IMR-90 (cell line): ENCODE results near the gene GLIPR1. TPM values are rescaled to one million over a fixed set of nuclear protein-coding genes. Genes with fewer than 3 reads are reported as not detected.

Experiments
- ATAC-seq: fragments of 200-7000 bp; cut with Tn5 transposase; 2 replicates; pipeline ENCODE4 v1.9.1; 2020; ENCODE audit warnings: low read depth, mild to moderate bottlenecking, moderate library complexity
- BruUV-seq: library from RNA; stranded (reverse); fragments of 400-500 nt; replicated peaks from 2 replicates; lab custom pipeline; 2021; lab: Mats Ljungman, UMichigan
- CTCF ChIA-PET: fragments of 300-600 bp; formaldehyde crosslinking; extraction: SDS; loops from one replicate; lab custom pipeline; 2021; ENCODE audit warnings: antibody characterized with exemption; lab: Yijun Ruan, JAX
- POLR2A ChIA-PET: fragments of 300-600 bp; sonication (Branson Sonifier 250); formaldehyde crosslinking; loops from one replicate; lab custom pipeline; 2022; ENCODE audit warnings: antibody characterized with exemption; ENCODE audit not compliant: unreplicated experiment; lab: Charles Lee
- DNase-seq: peaks from one replicate; pipeline ENCODE4 v3.0.0; 2013
- H2AFZ ChIP-seq: replicated peaks from 2 replicates; pipeline ENCODE3; 2013; ENCODE audit warnings: low read length, mild to moderate bottlenecking; ENCODE audit not compliant: poor library complexity
- H2AK5ac ChIP-seq: 2 replicates; pipeline ENCODE4 v1.6.1; 2013; ENCODE audit warnings: low read depth, low read length, inconsistent platforms
- H2AK9ac ChIP-seq: replicated peaks from 2 replicates; pipeline ENCODE3; 2013; ENCODE audit warnings: mild to moderate bottlenecking, low read depth, low read length, moderate library complexity; ENCODE audit not compliant: poor library complexity
- H2BK120ac ChIP-seq: 2 replicates; pipeline ENCODE4 v1.6.1; 2013; ENCODE audit warnings: low read depth, low read length, inconsistent platforms
- H2BK15ac ChIP-seq: 3 replicates; pipeline ENCODE4 v1.6.1; 2013; ENCODE audit warnings: low read depth, low read length, inconsistent platforms
- H2BK20ac ChIP-seq: 2 replicates; pipeline ENCODE4 v1.6.1; 2013; ENCODE audit warnings: low read depth, mild to moderate bottlenecking, inconsistent platforms, low read length, moderate library complexity
- H2BK5ac ChIP-seq: 2 replicates; pipeline ENCODE4 v1.6.1; 2013; ENCODE audit warnings: mild to moderate bottlenecking, low read depth, low read length, inconsistent platforms; ENCODE audit not compliant: poor library complexity, severe bottlenecking
- H3K14ac ChIP-seq: replicated peaks from 2 replicates; pipeline ENCODE4 v1.6.1; 2013; ENCODE audit warnings: low read depth, low read length, inconsistent platforms
- H3K18ac ChIP-seq: 2 replicates; pipeline ENCODE4 v1.6.1; 2013; ENCODE audit warnings: low read depth, low read length, control low read depth
- H3K23ac ChIP-seq: 2 replicates; pipeline ENCODE4 v1.6.1; 2013; ENCODE audit warnings: low read depth, low read length, inconsistent platforms
- H3K27ac ChIP-seq: 2 replicates; pipeline ENCODE4 v1.5.1; 2013; ENCODE audit warnings: mild to moderate bottlenecking, control low read depth, low read length; ENCODE audit not compliant: insufficient read depth
- H3K27me3 ChIP-seq: 2 replicates; pipeline ENCODE4 v1.6.1; 2013; ENCODE audit warnings: low read length; ENCODE audit not compliant: control insufficient read depth, insufficient read depth
- H3K36me3 ChIP-seq: 2 replicates; pipeline ENCODE4 v1.6.1; 2013; ENCODE audit warnings: low read length, mixed read lengths; ENCODE audit not compliant: control insufficient read depth, insufficient read depth
- H3K4ac ChIP-seq: 2 replicates; pipeline ENCODE4 v1.6.1; 2013; ENCODE audit warnings: low read depth, low read length, inconsistent platforms
- H3K4me1 ChIP-seq: 2 replicates; pipeline ENCODE4 v1.6.1; 2013; ENCODE audit warnings: low read length, mixed read lengths; ENCODE audit not compliant: control insufficient read depth, insufficient read depth
- H3K4me2 ChIP-seq: 2 replicates; pipeline ENCODE4 v1.6.1; 2013; ENCODE audit warnings: low read depth, mild to moderate bottlenecking, control low read depth, low read length, moderate library complexity
- H3K4me3 ChIP-seq: 2 replicates; pipeline ENCODE4 v1.5.1; 2013; ENCODE audit warnings: low read depth, mild to moderate bottlenecking, control low read depth, low read length, moderate library complexity; ENCODE audit not compliant: insufficient read depth
- H3K56ac ChIP-seq: 2 replicates; pipeline ENCODE4 v1.6.1; 2013; ENCODE audit warnings: low read length, inconsistent platforms; ENCODE audit not compliant: insufficient read depth; ENCODE audit errors: extremely low read depth
- H3K79me1 ChIP-seq, 2 experiments: 2 replicates each; pipeline ENCODE4 v1.6.1; 2013; ENCODE audit warnings: low read length in 2 of 2, inconsistent platforms in 1 of 2, low read depth in 1 of 2
- H3K9ac ChIP-seq: 2 replicates; pipeline ENCODE4 v1.6.1; 2013; ENCODE audit warnings: low read depth, low read length, control low read depth
- H3K9me1 ChIP-seq: 2 replicates; pipeline ENCODE4 v1.6.1; 2013; ENCODE audit warnings: low read length, inconsistent platforms; ENCODE audit not compliant: insufficient read depth
- H3K9me3 ChIP-seq: 2 replicates; pipeline ENCODE4 v1.6.1; 2013; ENCODE audit warnings: low read length; ENCODE audit not compliant: control insufficient read depth, insufficient read depth
- H4K20me1 ChIP-seq: 2 replicates; pipeline ENCODE4 v1.6.1; 2013; ENCODE audit warnings: low read length, inconsistent platforms; ENCODE audit not compliant: insufficient read depth
- H4K5ac ChIP-seq: 2 replicates; pipeline ENCODE4 v1.6.1; 2013; ENCODE audit warnings: mild to moderate bottlenecking, low read depth, low read length, control low read depth
- H4K8ac ChIP-seq, 2 experiments: 2 replicates each; pipeline ENCODE4 v1.6.1; 2013; ENCODE audit warnings: low read depth in 2 of 2, low read length in 2 of 2, control low read depth in 1 of 2, inconsistent platforms in 1 of 2
- H4K91ac ChIP-seq: 2 replicates; pipeline ENCODE4 v1.6.1; 2013; ENCODE audit warnings: low read depth, low read length, inconsistent platforms; ENCODE audit not compliant: insufficient read depth
- BHLHE40 ChIP-seq: fragments of 150-350 bp; IDR thresholded peaks from 2 replicates; pipeline ENCODE4 v1.6.1; 2016; ENCODE audit warnings: mild to moderate bottlenecking, low read depth, low read length
- CEBPB ChIP-seq: IDR thresholded peaks from 2 replicates; pipeline ENCODE4 v1.6.1; 2012; ENCODE audit warnings: low read depth, low read length, improper control_type of control experiment
- CHD1 ChIP-seq: IDR thresholded peaks from 2 replicates; pipeline ENCODE4 v1.6.1; 2012; ENCODE audit warnings: low read depth, low read length, improper control_type of control experiment
- MAFK ChIP-seq: IDR thresholded peaks from 2 replicates; pipeline ENCODE4 v1.6.1; 2012; ENCODE audit warnings: low read depth, low read length, improper control_type of control experiment
- MAZ ChIP-seq: IDR thresholded peaks from 2 replicates; pipeline ENCODE4 v1.6.1; 2012; ENCODE audit warnings: low read depth, mild to moderate bottlenecking, low read length, improper control_type of control experiment, moderate library complexity, borderline replicate concordance
- MXI1 ChIP-seq: IDR thresholded peaks from 2 replicates; pipeline ENCODE4 v1.6.1; 2012; ENCODE audit warnings: low read depth, mild to moderate bottlenecking, low read length, moderate library complexity, borderline replicate concordance
- NFE2L2 ChIP-seq: fragments of 150-350 bp; IDR thresholded peaks from 2 replicates; pipeline ENCODE4 v1.6.1; 2016; ENCODE audit warnings: low read depth, mild to moderate bottlenecking, low read length
- RAD21 ChIP-seq: IDR thresholded peaks from 2 replicates; pipeline ENCODE4 v1.6.1; 2012; ENCODE audit warnings: low read length, improper control_type of control experiment
- RCOR1 ChIP-seq: IDR thresholded peaks from 2 replicates; pipeline ENCODE4 v1.6.1; 2012; ENCODE audit warnings: mild to moderate bottlenecking, low read length, improper control_type of control experiment; ENCODE audit not compliant: insufficient replicate concordance
- RFX5 ChIP-seq: IDR thresholded peaks from 2 replicates; pipeline ENCODE4 v1.8.0; 2012; ENCODE audit warnings: low read depth, mild to moderate bottlenecking, low read length, moderate library complexity
- WGBS, 2 experiments: methylation state at CpG; one replicate each; pipeline versions ENCODE4 v1.1.5 to v1.1.7; 2013; ENCODE audit warnings: missing lambda C conversion rate in 2 of 2; ENCODE audit not compliant: insufficient read length in 1 of 2; ENCODE audit errors: extremely low coverage in 2 of 2; 5-methylcytosine and 5-hydroxymethylcytosine counted together
- dilution Hi-C: fragments of 300-500 bp; cut with HindIII; formaldehyde crosslinking; loops from one replicate; pipeline ENCODE4 v1.14.3; 2018; ENCODE audit warnings: low sequenced_read_pairs; ENCODE audit not compliant: unreplicated experiment
- in situ Hi-C: fragments of 300-500 bp; cut with MboI; formaldehyde crosslinking; loops from 3 replicates; pipeline ENCODE4 v1.14.3; 2019; ENCODE audit warnings: low sequenced_read_pairs, inconsistent platforms, mixed read lengths
- intact Hi-C: fragments of 100-400 bp; cut with micrococcal nuclease; formaldehyde crosslinking; loops from 2 replicates; pipeline ENCODE4 v1.10.0; 2022
- polyA plus RNA-seq, 3 experiments: library from polyadenylated mRNA; depleted of rRNA; stranded (reverse); fragments of >200 nt; gene quantifications; 2 replicates each; pipeline ENCODE4 v1.2.3, GENCODE V29; 2012; ENCODE audit warnings: low replicate concordance in 1 of 3
- total RNA-seq: library from RNA; depleted of rRNA; stranded (reverse); fragments of >200 nt; gene quantifications from 2 replicates; pipeline ENCODE4 v1.2.3, GENCODE V29; 2012
- TF ChIP-seq, protein P1 (sequence below): fragments of 150-350 bp; IDR thresholded peaks from 2 replicates; pipeline ENCODE4 v1.6.1; 2016; ENCODE audit warnings: low read depth, mild to moderate bottlenecking, low read length, moderate library complexity, borderline replicate concordance
- TF ChIP-seq, protein P2 (sequence below): conservative IDR thresholded peaks from 2 replicates; pipeline ENCODE4 v1.5.1; 2012; ENCODE audit warnings: mild to moderate bottlenecking, low read depth, low read length, improper control_type of control experiment
- TF ChIP-seq, protein P3 (sequence below): fragments of 150-350 bp; IDR thresholded peaks from 2 replicates; pipeline ENCODE4 v1.6.1; 2017; ENCODE audit warnings: mild to moderate bottlenecking, antibody characterized with exemption, low read length, low read depth

Gene GLIPR1
- total and polyA plus RNA-seq, 2 of the 4 experiments (the other 2 are of a cell fraction), result 268 to 327 TPM

DNA sequence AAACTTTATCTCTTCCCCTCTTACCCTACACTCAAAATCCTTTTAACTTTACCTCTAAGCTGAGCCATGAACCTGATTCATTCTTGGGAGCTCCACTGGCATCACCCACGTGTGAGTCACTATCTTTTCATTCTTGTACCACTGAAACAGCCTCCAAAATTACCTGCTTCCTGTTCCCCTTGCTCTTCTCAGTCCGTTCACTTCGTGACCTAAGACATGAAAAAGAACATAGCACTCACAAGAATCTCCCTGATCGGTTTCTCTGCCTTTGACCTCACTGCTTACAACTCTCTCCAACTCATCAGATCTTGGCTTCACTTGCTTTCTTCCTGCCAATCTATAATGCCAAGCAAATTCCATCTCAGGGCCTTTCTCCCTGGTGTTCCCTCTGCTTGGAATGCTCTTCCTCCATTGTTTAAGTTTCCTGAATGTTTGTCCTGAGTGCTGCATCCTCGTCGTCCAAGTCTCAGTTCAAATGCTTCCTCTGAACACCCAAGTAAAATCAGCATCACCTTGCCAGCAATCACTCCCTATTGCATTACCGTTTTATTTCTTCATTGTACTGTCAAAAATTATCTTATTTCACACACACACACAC is 9.2 kb downstream of the GLIPR1 start:
- peak overlapping the region; percentile 0; the same call in 1 of the 2 replicates for H2AK5ac ChIP-seq
- POLR2A ChIA-PET, result no interaction called here
- TF ChIP-seq, protein P1, sequence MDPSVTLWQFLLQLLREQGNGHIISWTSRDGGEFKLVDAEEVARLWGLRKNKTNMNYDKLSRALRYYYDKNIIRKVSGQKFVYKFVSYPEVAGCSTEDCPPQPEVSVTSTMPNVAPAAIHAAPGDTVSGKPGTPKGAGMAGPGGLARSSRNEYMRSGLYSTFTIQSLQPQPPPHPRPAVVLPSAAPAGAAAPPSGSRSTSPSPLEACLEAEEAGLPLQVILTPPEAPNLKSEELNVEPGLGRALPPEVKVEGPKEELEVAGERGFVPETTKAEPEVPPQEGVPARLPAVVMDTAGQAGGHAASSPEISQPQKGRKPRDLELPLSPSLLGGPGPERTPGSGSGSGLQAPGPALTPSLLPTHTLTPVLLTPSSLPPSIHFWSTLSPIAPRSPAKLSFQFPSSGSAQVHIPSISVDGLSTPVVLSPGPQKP, result no peak
- TF ChIP-seq RAD21 (no peak), RCOR1 (no peak), CHD1 (no peak), MAFK (no peak), CEBPB (no peak), MAZ (no peak), MXI1 (no peak), RFX5 (no peak), BHLHE40 (no peak), NFE2L2 (no peak)
- TF ChIP-seq, protein P2, sequence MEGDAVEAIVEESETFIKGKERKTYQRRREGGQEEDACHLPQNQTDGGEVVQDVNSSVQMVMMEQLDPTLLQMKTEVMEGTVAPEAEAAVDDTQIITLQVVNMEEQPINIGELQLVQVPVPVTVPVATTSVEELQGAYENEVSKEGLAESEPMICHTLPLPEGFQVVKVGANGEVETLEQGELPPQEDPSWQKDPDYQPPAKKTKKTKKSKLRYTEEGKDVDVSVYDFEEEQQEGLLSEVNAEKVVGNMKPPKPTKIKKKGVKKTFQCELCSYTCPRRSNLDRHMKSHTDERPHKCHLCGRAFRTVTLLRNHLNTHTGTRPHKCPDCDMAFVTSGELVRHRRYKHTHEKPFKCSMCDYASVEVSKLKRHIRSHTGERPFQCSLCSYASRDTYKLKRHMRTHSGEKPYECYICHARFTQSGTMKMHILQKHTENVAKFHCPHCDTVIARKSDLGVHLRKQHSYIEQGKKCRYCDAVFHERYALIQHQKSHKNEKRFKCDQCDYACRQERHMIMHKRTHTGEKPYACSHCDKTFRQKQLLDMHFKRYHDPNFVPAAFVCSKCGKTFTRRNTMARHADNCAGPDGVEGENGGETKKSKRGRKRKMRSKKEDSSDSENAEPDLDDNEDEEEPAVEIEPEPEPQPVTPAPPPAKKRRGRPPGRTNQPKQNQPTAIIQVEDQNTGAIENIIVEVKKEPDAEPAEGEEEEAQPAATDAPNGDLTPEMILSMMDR, result no peak
- TF ChIP-seq, protein P3, sequence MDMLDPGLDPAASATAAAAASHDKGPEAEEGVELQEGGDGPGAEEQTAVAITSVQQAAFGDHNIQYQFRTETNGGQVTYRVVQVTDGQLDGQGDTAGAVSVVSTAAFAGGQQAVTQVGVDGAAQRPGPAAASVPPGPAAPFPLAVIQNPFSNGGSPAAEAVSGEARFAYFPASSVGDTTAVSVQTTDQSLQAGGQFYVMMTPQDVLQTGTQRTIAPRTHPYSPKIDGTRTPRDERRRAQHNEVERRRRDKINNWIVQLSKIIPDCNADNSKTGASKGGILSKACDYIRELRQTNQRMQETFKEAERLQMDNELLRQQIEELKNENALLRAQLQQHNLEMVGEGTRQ, result no peak
- in situ Hi-C loops (loop anchor here (5.0 to 10.0 kb wide), 2 partner anchors 105 to 157 kb away; partner anchors contain the start of genes CAPS2 and GLIPR1L1), intact Hi-C loops (loop anchor here (1.0 to 10.0 kb wide), 5 partner anchors 99 to 955 kb away; partner anchors contain the start of genes ATXN7L3B, GLIPR1L1 and GLIPR1L2), dilution Hi-C loops (no loop called here)
- no peak overlapping the region for H3K9ac ChIP-seq
- peaks cover 6% of the 10 kb centered on the region for H3K9me1 ChIP-seq
- no TSS peak for BruUV-seq
- no peak overlapping the region for H2AK9ac ChIP-seq
- 46% methylated on average over 7 of the region's 7 CpGs; no CpG with 5 or more reads in 1 of the 2 experiments for WGBS, 2 experiments
- peak overlapping the region; percentile 13; the same call in 1 of the 2 replicates for H3K27ac ChIP-seq
- H3K18ac ChIP-seq, result peak overlapping the region; percentile 2; the same call in 1 of the 2 replicates
- no peak overlapping the region for H4K5ac ChIP-seq
- H3K14ac ChIP-seq, result 0 out of 2 replicates have a peak overlapping the region, but pooled peaks have one; percentile 30
- H4K20me1 ChIP-seq, result 0 out of 2 replicates have a peak, but pooled peaks cover 3% of the 10 kb centered on the region
- H2AFZ ChIP-seq, result no peak overlapping the region
- H4K91ac ChIP-seq, result peak overlapping the region; percentile 4; the same call in 1 of the 2 replicates
- peak overlapping the region; percentile 33; the same call in 1 of the 2 replicates for H3K4ac ChIP-seq
- peak overlapping the region; percentile 33; the same call in 1 of the 2 replicates for H2BK120ac ChIP-seq
- H3K79me1 ChIP-seq, result peaks cover 26 to 59% of the 10 kb centered on the region in 2 experiments
- H4K8ac ChIP-seq, result peak overlapping the region in 1 of 2 experiments; percentile 20; a peak in 3 of 4 replicates
- H2BK15ac ChIP-seq, result peak overlapping the region; percentile 12; the same call in 1 of the 3 replicates
- no peak overlapping the region for H3K4me3 ChIP-seq
- no peaks in the 10 kb centered on the region for H3K9me3 ChIP-seq
- ATAC-seq (peak; percentile 31), DNase-seq (peak; percentile 63)
- H3K4me2 ChIP-seq, result peak overlapping the region; percentile 53; the same call in 1 of the 2 replicates
- H2BK5ac ChIP-seq, result peak overlapping the region; percentile 69
- peaks cover 7% of the 10 kb centered on the region for H3K4me1 ChIP-seq
- H3K36me3 ChIP-seq, result peaks cover 26% of the 10 kb centered on the region
- peak overlapping the region; percentile 45 for H2BK20ac ChIP-seq
- peak overlapping the region; percentile 43 for H3K23ac ChIP-seq
- no peaks in the 10 kb centered on the region for H3K27me3 ChIP-seq
- CTCF ChIA-PET, result no interaction called here
- H3K56ac ChIP-seq, result no peak overlapping the region
